HG03039 (cell line): ENCODE results near the gene SMIM31.
A peak's percentile ranks its signal among the peaks of the same experiment; 100 is the strongest.

ENCODE experiments used
- ATAC-seq: cut with Tn5 transposase; IDR thresholded peaks from one replicate; pipeline ENCODE4 v1.9.1; 2021; ENCODE audit warnings: mild to moderate bottlenecking, moderate library complexity; ENCODE audit not compliant: unreplicated experiment

Gene SMIM31

GRCh38 chr4:164753873-164754488 is at the start of gene SMIM31:
Gene SMIM31 (plus strand): TSS chr4:164754131. CDS start chr4:164770444, 16,313 bp downstream.
- no peak for ATAC-seq

- no peak for ATAC-seq
These were observed 47.3 kb upstream of the SMIM31 start for GRCh38 chr4:164706675-164707074.

- ATAC-seq, result no peak
These were observed 37.0 kb upstream of the SMIM31 start for GRCh38 chr4:164716901-164717300.

GRCh38 chr4:164718827-164719226 is 35.1 kb upstream of the SMIM31 start:
- no peak for ATAC-seq

GRCh38 chr4:164725066-164725465 is 28.9 kb upstream of the SMIM31 start:
- no peak for ATAC-seq

- ATAC-seq, result no peak
These were observed 23.1 kb upstream of the SMIM31 start for GRCh38 chr4:164730705-164731393.

GRCh38 chr4:164731827-164732474 is 22.0 kb upstream of the SMIM31 start:
- peak; percentile 68 for ATAC-seq

- no peak for ATAC-seq
These were observed 19.4 kb upstream of the SMIM31 start for GRCh38 chr4:164734484-164734883.

- no peak for ATAC-seq
These were observed 5.6 kb upstream of the SMIM31 start for GRCh38 chr4:164748375-164748774.

- no peak for ATAC-seq
These were observed 1.5 kb downstream of the SMIM31 start for GRCh38 chr4:164755432-164755831.

GRCh38 chr4:164756686-164757085 is 2.8 kb downstream of the SMIM31 start:
- ATAC-seq, result no peak

GRCh38 chr4:164761241-164761640 is 7.3 kb downstream of the SMIM31 start:
- ATAC-seq, result no peak

- ATAC-seq, result no peak
These were observed 7.9 kb downstream of the SMIM31 start for GRCh38 chr4:164761746-164762275.

- no peak for ATAC-seq
These were observed 11.2 kb downstream of the SMIM31 start for GRCh38 chr4:164765096-164765495.

GRCh38 chr4:164765833-164766232 is 11.9 kb downstream of the SMIM31 start:
- no peak for ATAC-seq

- no peak for ATAC-seq
These were observed 14.6 kb downstream of the SMIM31 start for GRCh38 chr4:164768516-164768915.

GRCh38 chr4:164770010-164770724 is 16.2 kb downstream of the SMIM31 start:
- ATAC-seq, result no peak

GRCh38 chr4:164771088-164771487 is 17.2 kb downstream of the SMIM31 start:
- ATAC-seq, result no peak

GRCh38 chr4:164772076-164772475 is 18.1 kb downstream of the SMIM31 start:
- ATAC-seq, result no peak

GRCh38 chr4:164779080-164779479 is 25.1 kb downstream of the SMIM31 start:
- no peak for ATAC-seq

GRCh38 chr4:164779811-164780216 is 25.9 kb downstream of the SMIM31 start:
- ATAC-seq, result no peak
